Ovary (tissue), 9 donors: Measurements from ENCODE around the gene IL24. TPM values are rescaled to one million over a fixed set of nuclear protein-coding genes. Genes with fewer than 3 reads are reported as not detected.

Source experiments
- DNase-seq, 5 donors: peaks; one replicate each; pipeline ENCODE4 v3.0.0-alpha.2; 2019 to 2020
- H3K27ac ChIP-seq, 2 donors: fragments of 200-600 bp; one replicate each; pipeline versions ENCODE4 v1.5.1 to v1.8.0; 2019 to 2022
- H3K27me3 ChIP-seq: fragments of 200-600 bp; one replicate; pipeline ENCODE4 v1.8.0; 2022
- H3K36me3 ChIP-seq: fragments of 200-600 bp; sonication (generic); one replicate; pipeline ENCODE4 v1.5.1; 2019
- H3K4me1 ChIP-seq: one replicate; pipeline ENCODE4 v1.8.1; 2013; ENCODE audit warnings: mild to moderate bottlenecking, moderate library complexity; ENCODE audit not compliant: insufficient read depth
- H3K4me3 ChIP-seq: fragments of 200-600 bp; sonication (generic); one replicate; pipeline ENCODE4 v1.5.1; 2017
- H3K9me3 ChIP-seq, 2 donors: fragments of 200-600 bp in 1 of 2; sonication (generic) in 1 of 2; one replicate each; pipeline versions ENCODE4 v1.5.1 to v1.8.1; 2013 to 2019; ENCODE audit warnings: mild to moderate bottlenecking in 1 of 2, moderate library complexity in 1 of 2
- CTCF ChIP-seq, 3 donors: fragments of 450-650 bp in 2 of 3; fragments of 200-600 bp in 1 of 3; IDR thresholded peaks; one replicate each; pipeline versions ENCODE4 v1.5.1 to v1.8.0; 2016 to 2022; ENCODE audit warnings: antibody characterized with exemption in 3 of 3, mild to moderate bottlenecking in 1 of 3
- EP300 ChIP-seq: sonication (generic); formaldehyde crosslinking; IDR thresholded peaks from one replicate; pipeline ENCODE4 v1.6.1; 2017; ENCODE audit warnings: antibody characterized with exemption
- POLR2A ChIP-seq: fragments of 450-650 bp; IDR thresholded peaks from one replicate; pipeline ENCODE4 v1.6.1; 2017; ENCODE audit warnings: antibody characterized with exemption, mild to moderate bottlenecking, moderate library complexity
- WGBS, 3 donors: extraction: QIAGEN DNeasy Blood & Tissue Kit in 1 of 3; methylation state at CpG; one replicate each; pipeline versions ENCODE4 v1.1.5 to v1.1.7; 2013 to 2017; 5-methylcytosine and 5-hydroxymethylcytosine counted together
- intact Hi-C, 4 donors: fragments of 100-400 bp; cut with DNase I; formaldehyde crosslinking; loops; one replicate each; pipeline versions ENCODE4 v1.11.0 to v1.15.1; 2022 to 2023
- polyA plus RNA-seq, 2 donors: library from polyadenylated mRNA; stranded (reverse); fragments of 200-250 nt in 1 of 2; fragments of 350-450 nt in 1 of 2; fragmentation: Illumina TruSeq in 1 of 2; extraction: RNeasy Lipid Tissue Mini Kit (QIAGEN cat#74804) in 1 of 2; gene quantifications; one replicate each; pipeline ENCODE4 v1.2.3, GENCODE V29; 2013 to 2014
- total RNA-seq, 7 donors: library from RNA; depleted of rRNA in 2 of 7; stranded (reverse); fragments of >200 nt in 2 of 7; fragmentation: NEBNext Ultra II Directional in 3 of 7; extraction: Animal tissue kit (Norgen Biotek cat#: 25700) in 3 of 7; gene quantifications; one replicate each; pipeline versions ENCODE4 v1.1.0 to v1.2.4, GENCODE V29; 2016 to 2023
- donor health status: DM: no; HTN: no; CAD: no; lungs with moderate emphysema.
- donor health status: DM: no; HTN: no; CAD: no.
- donor health status: Bipolar disorder and iron deficiency.
- donor health status: DM: yes; HTN: yes; CAD: no.
- donor health status: DM: no; HTN: no; CAD: no.
- donor health status: DM: yes; HTN: yes; CAD: no.

Gene IL24
- total and polyA plus RNA-seq, 9 donors = 0.10 to 1.8 (median 0.72) TPM; not detected in 6

- DNase-seq = no peak
- no peaks in the 10 kb centered on the region for H3K4me1 ChIP-seq
- WGBS, 3 donors = 91 to 93% (median 91%) methylated on average over 5 of the region's 5 CpGs
- no peaks in the 10 kb centered on the region for H3K27me3 ChIP-seq
- no peak overlapping the region for H3K27ac ChIP-seq
- H3K4me3 ChIP-seq = no peak overlapping the region
- intact Hi-C loops = no loop called here
- no peak for TF ChIP-seq POLR2A
- no peak for TF ChIP-seq CTCF (IDR thresholded peaks at IDR 0.05)
- TF ChIP-seq EP300 = no peak
- no peaks in the 10 kb centered on the region for H3K9me3 ChIP-seq
- no peaks in the 10 kb centered on the region for H3K36me3 ChIP-seq
These were observed 52.4 kb downstream of the IL24 start for GRCh38 chr1:206949641-206950040.

GRCh38 chr1:206951318-206952100, 54.3 kb downstream of the IL24 start:
- no peak overlapping the region for H3K4me3 ChIP-seq
- intact Hi-C loops = no loop called here
- WGBS, 3 donors = 84 to 91% (median 88%) methylated on average over 4 of the region's 4 CpGs
- no peaks in the 10 kb centered on the region for H3K9me3 ChIP-seq
- no peak overlapping the region for H3K27ac ChIP-seq
- H3K4me1 ChIP-seq = no peaks in the 10 kb centered on the region
- H3K27me3 ChIP-seq = no peaks in the 10 kb centered on the region
- no peak for DNase-seq
- TF ChIP-seq EP300 (no peak), CTCF (IDR thresholded peaks at IDR 0.05) (no peak), POLR2A (no peak)
- no peaks in the 10 kb centered on the region for H3K36me3 ChIP-seq

- Histone ChIP-seq H3K27me3 (no peaks in the 10 kb centered on the region), H3K36me3 (no peaks in the 10 kb centered on the region), H3K4me1 (no peaks in the 10 kb centered on the region), H3K9me3 (no peaks in the 10 kb centered on the region), H3K27ac (no peak overlapping the region), H3K4me3 (no peak overlapping the region)
- TF ChIP-seq POLR2A (no peak), EP300 (no peak), CTCF (IDR thresholded peaks at IDR 0.05) (no peak)
- 58 to 77% (median 67%) methylated on average over 4 of the region's 4 CpGs for WGBS, 3 donors
- intact Hi-C loops = no loop called here
- DNase-seq = no peak
These were observed 54.9 kb downstream of the IL24 start for GRCh38 chr1:206952171-206952570.

- DNase-seq = no peak
- Histone ChIP-seq H3K27me3 (no peaks in the 10 kb centered on the region), H3K4me1 (no peaks in the 10 kb centered on the region), H3K9me3 (no peaks in the 10 kb centered on the region), H3K36me3 (no peaks in the 10 kb centered on the region), H3K27ac (no peak overlapping the region), H3K4me3 (no peak overlapping the region)
- intact Hi-C loops = no loop called here
- WGBS, 3 donors = 81 to 86% (median 86%) methylated on average over 3 of the region's 3 CpGs
- TF ChIP-seq CTCF (IDR thresholded peaks at IDR 0.05) (no peak), EP300 (no peak), POLR2A (no peak)
These were observed 55.9 kb downstream of the IL24 start for GRCh38 chr1:206953126-206953525.
